Stimulated activated naive CD8-positive, alpha-beta T cell treated with anti-CD3 and anti-CD28 coated beads, Interleukin-15, Interleukin-2, amounts not matched to agents 100 U/mL and 50 U/mL, for 24 hours (primary cell): ENCODE data around the gene G0S2.

Experiments
- ATAC-seq: fragments of 150-1000 bp; cut with Tn5 transposase; one replicate; pipeline ENCODE4 v1.10.0; 2021
- DNase-seq: peaks from one replicate; pipeline ENCODE4 v3.0.0; 2021

Gene G0S2

GRCh38 chr1:209674957-209675564 lies at the start of gene G0S2:
TSS of gene G0S2 (plus strand) at chr1:209675412. CDS start at chr1:209675685, 273 bp downstream.
- DNase-seq (peak; percentile 69), ATAC-seq (peak; percentile 57)

GRCh38 chr1:209625791-209626285 lies 49.4 kb upstream of the G0S2 start:
- DNase-seq (no peak), ATAC-seq (no peak)

GRCh38 chr1:209626346-209627026 lies 48.7 kb upstream of the G0S2 start:
- DNase-seq (no peak), ATAC-seq (no peak)

GRCh38 chr1:209627027-209627731 lies 48.0 kb upstream of the G0S2 start:
- ATAC-seq = no peak

GRCh38 chr1:209627732-209628196 lies 47.4 kb upstream of the G0S2 start:
- ATAC-seq (peak; percentile 82), DNase-seq (peak; percentile 91)

More at GRCh38 chr1:209627027-209627731, 48.0 kb upstream of the G0S2 start:
- DNase-seq = no peak

- ATAC-seq (no peak), DNase-seq (no peak)
These were observed 46.5 kb upstream of the G0S2 start for GRCh38 chr1:209628618-209629299.

- DNase-seq (no peak), ATAC-seq (no peak)
These were observed 45.4 kb upstream of the G0S2 start for GRCh38 chr1:209629621-209630382.

GRCh38 chr1:209630383-209631225 lies 44.6 kb upstream of the G0S2 start:
- DNase-seq (no peak), ATAC-seq (no peak)

- DNase-seq = no peak
- no peak for ATAC-seq
These were observed 41.7 kb upstream of the G0S2 start for GRCh38 chr1:209633335-209633997.

- DNase-seq (no peak), ATAC-seq (peak; percentile 21)
These were observed 41.0 kb upstream of the G0S2 start for GRCh38 chr1:209634005-209634737.

- ATAC-seq (no peak), DNase-seq (no peak)
These were observed 39.4 kb upstream of the G0S2 start for GRCh38 chr1:209635850-209636249.

GRCh38 chr1:209641832-209642172 lies 33.4 kb upstream of the G0S2 start:
- DNase-seq (no peak), ATAC-seq (no peak)

- ATAC-seq (no peak), DNase-seq (no peak)
These were observed 32.4 kb upstream of the G0S2 start for GRCh38 chr1:209642816-209643215.

GRCh38 chr1:209643285-209644020 lies 31.8 kb upstream of the G0S2 start:
- no peak for DNase-seq
- no peak for ATAC-seq

- no peak for ATAC-seq
- DNase-seq = no peak
These were observed 29.4 kb upstream of the G0S2 start for GRCh38 chr1:209645574-209646452.

GRCh38 chr1:209646558-209646957 lies 28.7 kb upstream of the G0S2 start:
- DNase-seq (no peak), ATAC-seq (no peak)

GRCh38 chr1:209647156-209647555 lies 28.1 kb upstream of the G0S2 start:
- DNase-seq (no peak), ATAC-seq (no peak)

GRCh38 chr1:209648346-209648745 lies 26.9 kb upstream of the G0S2 start:
- no peak for DNase-seq
- ATAC-seq = no peak
